Sigmoid colon (tissue), 4 donors: ENCODE measurements around the gene CFAP99.

Experiments used
- CTCF ChIP-seq, 4 experiments: fragments of 450-650 bp in 3 of 4; fragments of 200-600 bp in 1 of 4; IDR thresholded peaks; one replicate each; pipeline ENCODE4 v1.5.1; 2016 to 2019; ENCODE audit warnings: antibody characterized with exemption in 4 of 4, mild to moderate bottlenecking in 3 of 4, moderate library complexity in 2 of 4
- POLR2AphosphoS5 ChIP-seq, 4 donors: sonication (generic); formaldehyde crosslinking; IDR thresholded peaks; one replicate each; pipeline ENCODE4 v1.6.1; 2017; ENCODE audit warnings: antibody characterized with exemption in 4 of 4

DNA sequence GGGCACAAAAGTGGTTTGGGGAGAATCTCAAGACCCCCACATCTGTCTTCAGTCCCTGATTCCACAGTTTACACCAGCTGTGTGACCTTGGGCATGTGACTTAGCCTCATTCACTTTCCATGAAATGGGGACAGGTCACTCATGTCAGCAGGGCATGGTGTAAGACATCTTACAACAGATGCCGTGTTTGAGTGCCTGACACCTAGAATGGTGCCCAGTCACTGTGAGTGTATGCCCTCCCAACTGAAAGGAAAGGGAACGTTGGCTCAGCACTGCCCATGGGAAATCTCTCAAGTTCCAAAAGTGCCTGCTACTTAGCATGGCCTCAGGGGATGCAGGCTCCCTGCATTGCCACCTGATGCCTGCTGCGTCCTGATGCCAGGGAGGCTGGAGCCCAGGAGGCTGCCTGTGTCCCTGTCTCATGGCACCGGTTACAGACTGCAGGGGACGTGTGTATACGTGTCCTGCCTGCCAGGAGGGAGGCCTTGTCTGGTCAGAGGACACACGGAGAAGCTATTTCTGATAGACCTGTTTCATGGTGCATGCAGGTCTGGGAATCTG is 82.4 kb downstream of the CFAP99 start:
- no peak for TF ChIP-seq POLR2AphosphoS5 (IDR thresholded peaks at IDR 0.05)
- no peak for TF ChIP-seq CTCF (IDR thresholded peaks at IDR 0.05)
